Coronary artery (tissue), 2 donors: ENCODE measurements around the gene CRYBG3.

Experiments
- DNase-seq: peaks from one replicate; pipeline ENCODE4 v3.0.0-alpha.2; 2017; ENCODE audit warnings: low spot score
- H3K27ac ChIP-seq, 2 donors: fragments of 200-600 bp; sonication (generic); one replicate each; pipeline ENCODE4 v1.5.1; 2016 to 2019
- H3K4me3 ChIP-seq: fragments of 200-600 bp; sonication (generic); 2 replicates; pipeline ENCODE4 v1.5.1; 2016; ENCODE audit warnings: mild to moderate bottlenecking, moderate library complexity
- CTCF ChIP-seq: fragments of 200-600 bp; sonication (generic); IDR thresholded peaks from one replicate; pipeline ENCODE4 v1.5.1; 2019; ENCODE audit warnings: antibody characterized with exemption

The CRYBG3 gene

GRCh38 chr3:97821774-97822358 is at the start of gene CRYBG3:
Gene CRYBG3 (plus strand): TSS chr3:97822011. CDS start chr3:97822207, 196 bp downstream.
- TF ChIP-seq CTCF: no peak
- DNase-seq: peak; percentile 84
- Histone ChIP-seq H3K4me3 (peak within 1 kb of the TSS; percentile 83), H3K27ac (peak within 1 kb of the TSS; percentile 64 to 92)

GRCh38 chr3:97772926-97773325 is 48.9 kb upstream of the CRYBG3 start:
- no peak for TF ChIP-seq CTCF
- Histone ChIP-seq H3K4me3 (no peak overlapping the region), H3K27ac (no peak overlapping the region)
- no peak for DNase-seq

GRCh38 chr3:97778152-97778551 is 43.7 kb upstream of the CRYBG3 start:
- no peak for TF ChIP-seq CTCF
- no peak overlapping the region for H3K4me3 ChIP-seq
- no peak overlapping the region for H3K27ac ChIP-seq
- DNase-seq: no peak

- Histone ChIP-seq H3K27ac (no peak overlapping the region), H3K4me3 (no peak overlapping the region)
- no peak for DNase-seq
- peak; percentile 65 for TF ChIP-seq CTCF
Measured at GRCh38 chr3:97793420-97794019, 28.3 kb upstream of the CRYBG3 start.

- no peak overlapping the region for H3K4me3 ChIP-seq
- no peak overlapping the region for H3K27ac ChIP-seq
- DNase-seq: no peak
- TF ChIP-seq CTCF: no peak
Measured at GRCh38 chr3:97795951-97796350, 25.9 kb upstream of the CRYBG3 start.

- no peak for TF ChIP-seq CTCF
- Histone ChIP-seq H3K4me3 (no peak overlapping the region), H3K27ac (no peak overlapping the region)
- DNase-seq: no peak
Measured at GRCh38 chr3:97804471-97804870, 17.3 kb upstream of the CRYBG3 start.

GRCh38 chr3:97810779-97811390 is 10.9 kb upstream of the CRYBG3 start:
- Histone ChIP-seq H3K4me3 (no peak overlapping the region), H3K27ac (no peak overlapping the region)
- TF ChIP-seq CTCF: no peak
- no peak for DNase-seq
